ENCODE data around the gene PPTC7.
"Not testable (repeated sequence)": the region's sequence is repeated elsewhere in the genome, so short reads cannot be mapped to it uniquely, and the experiment has no call there.

- not testable (repeated sequence) for TF ChIP-seq POLR2A (IDR thresholded peaks at IDR 0.05; ENCODE audit: low read depth, low read length); TAF1 (IDR thresholded peaks at IDR 0.05; ENCODE audit: low read depth, low read length); POLR2AphosphoS5 (IDR thresholded peaks at IDR 0.05; ENCODE audit: low read depth, low read length); PAX5 (IDR thresholded peaks at IDR 0.05; ENCODE audit: insufficient read depth, low read length, severe bottlenecking)
Observed at GRCh38 chr12:110518014-110518413, 65.1 kb downstream of the PPTC7 start.

Measured in GM12891 (cell line).